PFSK-1 (cell line): ENCODE measurements around the gene CEP68.

Experiments used
- FOXP2 ChIP-seq: optimal IDR thresholded peaks from 2 replicates; pipeline ENCODE3; 2011; ENCODE audit warnings: borderline replicate concordance, control low read depth, inconsistent platforms; ENCODE audit not compliant: insufficient read depth; ENCODE audit errors: extremely low read length, extremely low read depth
- POLR2AphosphoS5 ChIP-seq: IDR thresholded peaks from 2 replicates; pipeline ENCODE4 v1.6.1; 2012; ENCODE audit warnings: low read depth, mild to moderate bottlenecking, control low read depth, low read length, moderate library complexity
- REST ChIP-seq, 2 experiments: IDR thresholded peaks; 2 replicates each; pipeline versions ENCODE4 v1.6.1 to v1.8.0; 2011 to 2012; ENCODE audit warnings: low read depth in 2 of 2, low read length in 2 of 2, control low read depth in 1 of 2, inconsistent platforms in 1 of 2, mild to moderate bottlenecking in 1 of 2, moderate library complexity in 1 of 2; ENCODE audit not compliant: insufficient read depth in 1 of 2
- TAF1 ChIP-seq: IDR thresholded peaks from 2 replicates; pipeline ENCODE4 v1.6.1; 2012; ENCODE audit warnings: low read length, control low read depth, borderline replicate concordance; ENCODE audit not compliant: insufficient read depth

- no peak for TF ChIP-seq POLR2AphosphoS5
- no peak for TF ChIP-seq TAF1
- no peak for TF ChIP-seq REST (IDR thresholded peaks at IDR 0.05; ENCODE audit: insufficient read depth in 1 of 2, low read depth in 2 of 2, low read length in 2 of 2)
- no peak for TF ChIP-seq FOXP2
Measured at GRCh38 chr2:65076345-65076710, 20.1 kb downstream of the CEP68 start.
